ENCODE results near the gene TMPRSS13. TPM values are rescaled to one million over a fixed set of nuclear protein-coding genes. Genes with fewer than 3 reads are reported as not detected.

Gene TMPRSS13
- total RNA-seq, 1 experiment from 2014 or later: not detected

GRCh38 chr11:117914398-117914761 is 14.8 kb downstream of the TMPRSS13 start:
- DNase-seq (ENCODE audit: low read depth): no peak

- DNase-seq (ENCODE audit: low read depth): no peak
These were observed 15.3 kb downstream of the TMPRSS13 start for GRCh38 chr11:117913736-117914397.

DNA sequence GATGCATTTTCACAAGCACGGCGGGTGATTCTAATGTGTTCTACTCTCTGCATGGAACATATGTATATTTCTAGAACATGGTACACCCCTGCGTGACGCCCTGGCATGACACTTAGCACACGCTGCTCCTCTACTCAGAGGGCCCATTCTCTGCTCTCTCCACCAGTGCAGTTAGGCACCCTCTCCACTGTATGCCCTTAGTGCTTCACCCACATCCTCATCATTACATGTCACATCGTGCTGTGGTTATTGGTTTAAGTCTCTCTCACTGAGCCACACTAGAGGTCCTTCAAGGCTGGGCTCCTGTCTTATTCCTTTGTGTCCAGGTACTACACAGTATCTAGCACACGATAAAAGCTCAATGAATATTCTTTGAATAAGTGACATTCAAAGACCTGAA is 16.7 kb downstream of the TMPRSS13 start:
- DNase-seq (ENCODE audit: low read depth): no peak

DNA sequence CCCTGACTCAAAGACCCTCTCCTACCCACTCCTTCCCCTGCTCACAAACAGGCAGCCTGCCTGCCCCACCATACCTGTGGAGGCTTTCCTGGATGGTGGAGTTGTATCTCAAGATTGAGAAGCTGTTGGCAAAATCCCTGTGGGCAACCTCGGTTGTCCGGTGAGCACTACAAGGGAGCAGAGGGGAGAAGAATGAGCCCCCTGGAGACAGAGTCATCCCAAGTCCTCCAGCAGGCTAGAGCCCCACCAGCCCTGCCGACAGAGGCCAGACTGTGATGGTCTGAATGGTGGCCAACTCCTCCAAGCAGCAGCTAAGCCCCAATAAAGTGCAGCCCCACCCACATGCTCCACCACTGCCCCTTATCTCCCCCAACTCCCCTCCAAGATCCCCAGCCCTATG is 17.5 kb downstream of the TMPRSS13 start:
- no peak for DNase-seq (ENCODE audit: low read depth)

- DNase-seq (ENCODE audit: low read depth): no peak
These were observed 18.1 kb downstream of the TMPRSS13 start for GRCh38 chr11:117910941-117911655.

GRCh38 chr11:117910525-117910924 is 18.7 kb downstream of the TMPRSS13 start:
- DNase-seq (ENCODE audit: low read depth): no peak

DNA sequence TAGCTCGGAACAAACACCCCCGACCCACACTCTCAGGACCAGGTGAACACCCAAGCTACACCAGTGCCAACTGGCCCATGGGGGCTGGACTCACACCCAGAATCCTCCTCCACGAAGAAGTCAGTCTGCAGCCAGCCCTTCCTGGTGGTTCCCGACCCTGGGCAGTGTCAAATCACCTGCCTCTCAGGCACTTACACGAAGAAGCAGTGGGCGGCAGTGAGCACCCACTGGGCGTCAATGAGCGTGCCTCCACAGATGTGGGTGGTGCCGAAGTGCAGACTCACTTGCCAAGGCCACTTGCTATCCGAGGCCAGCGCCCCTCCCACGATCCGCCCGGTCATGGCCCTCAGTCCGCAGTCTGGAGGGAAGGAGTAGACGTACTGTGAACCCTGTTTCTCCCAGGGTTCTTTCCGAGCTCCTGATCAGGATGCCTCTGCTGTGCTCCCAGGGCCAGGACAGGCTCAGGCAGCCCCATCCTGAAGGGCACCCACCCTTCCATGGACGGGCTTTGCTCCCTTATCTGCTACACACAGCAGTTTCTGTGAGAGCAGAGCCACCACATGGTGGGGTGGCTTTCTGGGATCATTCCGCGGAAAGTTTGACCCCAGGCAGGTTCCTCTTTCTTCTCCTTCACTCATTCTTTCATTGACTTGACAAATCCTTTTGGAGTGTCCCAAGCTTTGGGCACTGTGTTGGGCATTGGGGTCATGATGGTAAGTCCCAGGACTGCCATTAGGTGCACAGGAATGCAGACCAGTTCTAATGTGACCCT is 19.4 kb downstream of the TMPRSS13 start:
- no peak for DNase-seq (ENCODE audit: low read depth)

- no peak for DNase-seq (ENCODE audit: low read depth)
These were observed 20.1 kb downstream of the TMPRSS13 start for GRCh38 chr11:117908959-117909610.

- no peak for DNase-seq (ENCODE audit: low read depth)
These were observed 20.9 kb downstream of the TMPRSS13 start for GRCh38 chr11:117908109-117908895.

- DNase-seq (ENCODE audit: low read depth): peak; percentile 67
These were observed 21.7 kb downstream of the TMPRSS13 start for GRCh38 chr11:117907276-117908108.

- DNase-seq (ENCODE audit: low read depth): no peak
These were observed 22.5 kb downstream of the TMPRSS13 start for GRCh38 chr11:117906710-117907109.

- no peak for DNase-seq (ENCODE audit: low read depth)
These were observed 23.1 kb downstream of the TMPRSS13 start for GRCh38 chr11:117906126-117906525.

GRCh38 chr11:117905524-117905923 is 23.7 kb downstream of the TMPRSS13 start:
- DNase-seq (ENCODE audit: low read depth): no peak

GRCh38 chr11:117903505-117904382 is 25.5 kb downstream of the TMPRSS13 start:
- no peak for DNase-seq (ENCODE audit: low read depth)

GRCh38 chr11:117902001-117902845 is 27.0 kb downstream of the TMPRSS13 start:
- no peak for DNase-seq (ENCODE audit: low read depth)

GRCh38 chr11:117901601-117902000 is 27.6 kb downstream of the TMPRSS13 start:
- DNase-seq (ENCODE audit: low read depth): no peak

DNA sequence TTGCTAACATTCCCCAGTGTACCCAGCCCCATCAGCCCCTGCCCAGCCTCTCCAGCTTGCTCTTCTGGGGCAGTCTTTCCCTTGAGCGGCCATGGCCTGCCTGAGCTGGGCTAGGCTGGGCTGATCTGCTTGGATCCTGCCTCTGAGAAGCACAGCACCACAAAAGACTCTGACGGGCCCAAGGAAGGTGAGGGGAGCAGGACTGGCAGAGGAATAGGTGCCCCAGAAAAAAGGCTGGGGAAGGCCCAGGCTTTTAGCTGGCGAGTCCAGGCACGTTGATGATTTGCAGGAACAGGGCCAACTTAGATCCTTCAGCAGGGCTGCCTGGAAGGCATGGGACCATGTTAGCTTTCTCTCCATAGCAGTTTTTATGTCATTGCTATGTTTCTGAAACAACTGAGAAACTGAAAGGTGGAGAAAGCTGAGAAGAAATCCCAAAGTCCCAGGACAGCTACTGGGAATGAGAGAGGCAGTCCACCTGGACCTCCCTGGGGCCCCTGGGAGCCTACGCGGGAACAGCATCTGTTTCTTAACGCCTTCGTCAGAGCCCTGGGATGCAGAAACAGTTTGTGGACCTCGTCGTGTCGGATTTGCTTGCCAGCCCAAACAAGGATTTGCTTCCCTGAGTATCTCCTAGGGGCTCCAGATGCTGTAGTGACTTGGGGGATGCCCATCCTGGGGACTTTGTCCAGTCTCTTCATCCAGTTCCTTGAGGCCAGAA is 28.3 kb downstream of the TMPRSS13 start:
- DNase-seq (ENCODE audit: low read depth): no peak

Measured in LHCN-M2 (cell line).